ENCODE measurements around the gene ZNF365. TPM values are rescaled to one million over a fixed set of nuclear protein-coding genes. Genes with fewer than 3 reads are reported as not detected.

Gene ZNF365
- total and polyA plus RNA-seq, 2 of the 8 experiments (the other 6 are each of a cell fraction or from before 2014, with no cell fraction given), result 0.41 to 0.43 TPM

DNA sequence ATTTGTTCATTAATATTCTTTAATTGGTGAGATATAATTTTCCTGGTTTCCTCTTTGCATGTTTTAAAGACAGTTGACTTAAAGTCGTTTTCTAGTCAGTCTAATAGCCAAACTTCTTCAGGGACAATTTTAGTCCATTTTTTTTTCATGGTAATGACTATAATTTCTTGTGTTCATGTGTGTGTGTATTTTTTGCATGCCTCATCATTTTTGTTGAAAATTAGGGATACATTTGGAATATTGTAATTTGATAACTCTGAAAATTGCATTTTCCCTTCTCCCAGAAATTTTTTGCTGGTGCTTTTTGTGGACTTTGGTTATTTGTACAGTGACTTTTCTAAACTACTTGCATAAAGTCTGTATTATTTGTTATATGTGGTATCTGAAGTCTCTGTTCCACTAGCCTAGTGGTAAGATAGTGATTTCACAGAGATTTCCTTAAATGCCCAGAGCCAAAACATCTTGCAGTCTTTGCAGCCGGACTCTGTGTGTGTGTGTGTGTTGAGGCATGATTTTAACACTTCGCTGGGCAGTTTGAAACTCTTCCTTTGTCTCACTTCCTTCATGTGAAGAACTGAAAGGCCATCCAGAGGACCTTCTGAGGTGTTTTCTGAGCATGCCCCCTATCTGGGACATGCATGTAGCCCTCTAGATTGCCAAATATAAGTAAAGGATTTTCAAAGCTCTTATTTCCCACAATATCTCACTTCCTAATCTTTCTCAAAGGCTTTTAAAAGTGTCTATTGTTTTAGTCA is 40.9 kb upstream of the ZNF365 start:
- Histone ChIP-seq H2BK20ac (ENCODE audit: low read length) (no peak overlapping the region), H3K9me3 (ENCODE audit: insufficient read depth in 2 of 2, low read depth in 1 of 2, low read length in 1 of 2) (peaks cover 0 to 10% of the 10 kb centered on the region in 2 experiments; a peak in 2 of 4 replicates), H2BK12ac (ENCODE audit: low read depth, low read length) (no peak overlapping the region), H3K23me2 (ENCODE audit: low read depth, low read length) (no peaks in the 10 kb centered on the region), H3K4me2 (ENCODE audit: insufficient read depth in 1 of 2, low read depth in 2 of 2, low read length in 2 of 2) (no peak overlapping the region), H3K18ac (ENCODE audit: extremely low read depth, low read length) (no peak overlapping the region), H2AK5ac (ENCODE audit: low read depth, low read length) (no peak overlapping the region), H3K56ac (replicated peaks; ENCODE audit: insufficient read length, low read depth, low read length) (no peak overlapping the region), H3K4me3 (ENCODE audit: extremely low read depth in 1 of 4, insufficient read depth in 2 of 4, low read depth in 3 of 4, low read length in 4 of 4) (no peak overlapping the region), H3K14ac (ENCODE audit: insufficient read length) (no peak overlapping the region), H3K27me3 (replicated peaks in 1 of 4; ENCODE audit: control insufficient read depth in 3 of 4, extremely low read depth in 1 of 4, insufficient read depth in 3 of 4, low read length in 3 of 4) (no peaks in the 10 kb centered on the region), H3K27ac (ENCODE audit: low read depth, low read length) (no peak overlapping the region), H3K23ac (ENCODE audit: insufficient read length) (no peak overlapping the region), H3K4ac (replicated peaks; ENCODE audit: insufficient read length, low read depth, low read length) (no peak overlapping the region), H4K5ac (ENCODE audit: insufficient read length, low read depth, low read length) (no peak overlapping the region), H3K4me1 (replicated peaks in 1 of 4; ENCODE audit: control insufficient read depth in 3 of 4, insufficient read depth in 4 of 4, low read length in 3 of 4) (no peaks in the 10 kb centered on the region), H4K91ac (replicated peaks; ENCODE audit: insufficient read length, low read length) (no peak overlapping the region), H4K8ac (ENCODE audit: extremely low read depth, insufficient read depth, low read length) (no peak overlapping the region), H3K9ac (replicated peaks in 1 of 4; ENCODE audit: extremely low read depth in 1 of 4, low read depth in 3 of 4, low read length in 3 of 4) (no peak overlapping the region), H4K20me1 (replicated peaks in 1 of 2; ENCODE audit: control insufficient read depth in 1 of 2, insufficient read depth in 2 of 2, low read length in 2 of 2) (no peaks in the 10 kb centered on the region), H3K36me3 (ENCODE audit: control insufficient read depth in 2 of 4, insufficient read depth in 4 of 4, low read length in 3 of 4) (no peaks in the 10 kb centered on the region), H2AFZ (ENCODE audit: low read length) (no peak overlapping the region), H2BK15ac (ENCODE audit: low read length) (no peak overlapping the region), H3K79me2 (ENCODE audit: control insufficient read depth in 1 of 2, insufficient read depth in 2 of 2, low read length in 2 of 2) (no peaks in the 10 kb centered on the region), H2BK120ac (replicated peaks; ENCODE audit: low read depth, low read length) (no peak overlapping the region), H2BK5ac (ENCODE audit: low read depth, low read length) (no peak overlapping the region), H3K79me1 (ENCODE audit: low read depth, low read length) (no peaks in the 10 kb centered on the region)
- FAIRE-seq (no peak), DNase-seq (ENCODE audit: low read depth in 1 of 2, low spot score in 2 of 2) (no peak)
- CTCF ChIA-PET (ENCODE audit: partially characterized antibody), result interaction anchor here (0.5 kb wide), 1 partner anchor 1367 kb away, joined by 3 read pairs; no protein-coding TSS in a partner anchor
- 86% methylated on average over 3 of the region's 3 CpGs; no CpG with 5 or more reads in 1 of the 2 experiments for WGBS, 2 experiments (ENCODE audit: extremely low coverage in 1 of 2, insufficient coverage in 1 of 2, insufficient read length in 1 of 2, insufficient replicate concordance in 2 of 2, low coverage in 1 of 2, low lambda C conversion rate in 2 of 2, missing lambda C conversion rate in 1 of 2)
- POLR2A ChIA-PET (ENCODE audit: partially characterized antibody), result no interaction called here
- TF ChIP-seq TCF12 (IDR thresholded peaks at IDR 0.05; ENCODE audit: low read depth, low read length) (no peak), JUN (IDR thresholded peaks at IDR 0.05; ENCODE audit: low read depth, low read length) (no peak)

All from H1 (cell line).